ENCODE data around the gene CISD2.
"Not testable (repeated sequence)": the region's sequence is repeated elsewhere in the genome, so short reads cannot be mapped to it uniquely, and the experiment has no call there.

CISD2 gene

DNA sequence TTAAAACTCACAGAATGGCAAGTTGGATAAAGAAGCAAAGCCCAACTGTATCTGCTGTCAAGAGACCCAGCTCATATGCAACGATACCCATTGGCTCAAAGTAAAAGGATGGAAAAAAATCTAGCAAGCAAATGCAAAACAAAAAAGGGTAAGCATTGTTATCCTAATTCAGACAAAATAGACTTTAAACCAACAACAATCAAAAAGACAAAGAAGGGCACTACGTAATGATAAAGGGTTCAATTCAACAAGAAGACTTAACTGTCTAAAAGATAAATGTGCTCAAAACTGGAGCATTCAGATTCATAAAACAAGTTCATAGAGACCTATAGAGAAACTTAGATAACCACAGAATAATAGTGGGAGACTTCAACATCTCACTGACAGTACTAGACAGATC is 69.3 kb downstream of the CISD2 start:
- DNase-seq, result not testable (repeated sequence)

All from NCI-H2081 (cell line).